GM18873 (cell line): Measurements from ENCODE around the gene SELENOW.
"Not testable (repeated sequence)": the region's sequence is repeated elsewhere in the genome, so short reads cannot be mapped to it uniquely, and the experiment has no call there.

Experiments used
- ATAC-seq: cut with Tn5 transposase; IDR thresholded peaks from one replicate; pipeline ENCODE4 v1.9.1; 2021; ENCODE audit warnings: mild to moderate bottlenecking, moderate library complexity, moderate number of reproducible peaks; ENCODE audit not compliant: unreplicated experiment, low FRiP score

Gene SELENOW

GRCh38 chr19:47818221-47818620 lies 39.7 kb downstream of the SELENOW start:
- ATAC-seq = not testable (repeated sequence)

GRCh38 chr19:47819858-47820257 lies 41.4 kb downstream of the SELENOW start:
- ATAC-seq = no peak

GRCh38 chr19:47820410-47820809 lies 41.9 kb downstream of the SELENOW start:
- no peak for ATAC-seq

- ATAC-seq = no peak
Measured at GRCh38 chr19:47821460-47822020, 43.0 kb downstream of the SELENOW start, which contains the start of gene CRX. TSS of gene CRX (plus strand) at chr19:47821937. CDS start at chr19:47834444, 12,507 bp downstream.

- no peak for ATAC-seq
Measured at GRCh38 chr19:47824396-47824795, 45.9 kb downstream of the SELENOW start.

GRCh38 chr19:47826800-47827199 lies 48.3 kb downstream of the SELENOW start:
- no peak for ATAC-seq

- no peak for ATAC-seq
Measured at GRCh38 chr19:47832723-47833122, 54.2 kb downstream of the SELENOW start.
